ENCODE results near the gene NXPH4. TPM values are rescaled to one million over a fixed set of nuclear protein-coding genes. Genes with fewer than 3 reads are reported as not detected.
A peak's percentile ranks its signal among the peaks of the same experiment; 100 is the strongest.

The NXPH4 gene
- total RNA-seq, 4 donors from 2014 or later: 0.56 to 2.4 (median 1.4) TPM; not detected in 1

DNA sequence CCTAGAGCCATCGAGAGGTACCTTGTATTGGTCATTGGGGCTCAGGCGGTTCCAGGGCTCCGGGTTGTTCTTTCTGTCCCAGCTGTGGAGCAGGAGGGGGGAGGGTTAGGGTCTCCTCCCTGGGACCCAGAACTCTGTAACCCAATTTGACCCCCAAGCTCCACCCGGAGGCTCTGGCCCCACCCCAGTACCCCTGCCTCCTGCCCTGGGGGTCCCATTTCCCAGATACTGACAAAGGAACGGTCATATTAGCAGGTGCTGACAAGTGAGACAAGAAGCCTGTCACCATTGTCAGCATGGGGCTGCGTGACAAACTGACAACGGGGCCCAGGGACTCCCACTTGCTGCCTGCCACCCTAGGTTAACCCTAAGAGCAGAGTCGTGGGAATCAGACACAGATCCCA, 19.1 kb downstream of the NXPH4 start:
- TF ChIP-seq, protein P1, sequence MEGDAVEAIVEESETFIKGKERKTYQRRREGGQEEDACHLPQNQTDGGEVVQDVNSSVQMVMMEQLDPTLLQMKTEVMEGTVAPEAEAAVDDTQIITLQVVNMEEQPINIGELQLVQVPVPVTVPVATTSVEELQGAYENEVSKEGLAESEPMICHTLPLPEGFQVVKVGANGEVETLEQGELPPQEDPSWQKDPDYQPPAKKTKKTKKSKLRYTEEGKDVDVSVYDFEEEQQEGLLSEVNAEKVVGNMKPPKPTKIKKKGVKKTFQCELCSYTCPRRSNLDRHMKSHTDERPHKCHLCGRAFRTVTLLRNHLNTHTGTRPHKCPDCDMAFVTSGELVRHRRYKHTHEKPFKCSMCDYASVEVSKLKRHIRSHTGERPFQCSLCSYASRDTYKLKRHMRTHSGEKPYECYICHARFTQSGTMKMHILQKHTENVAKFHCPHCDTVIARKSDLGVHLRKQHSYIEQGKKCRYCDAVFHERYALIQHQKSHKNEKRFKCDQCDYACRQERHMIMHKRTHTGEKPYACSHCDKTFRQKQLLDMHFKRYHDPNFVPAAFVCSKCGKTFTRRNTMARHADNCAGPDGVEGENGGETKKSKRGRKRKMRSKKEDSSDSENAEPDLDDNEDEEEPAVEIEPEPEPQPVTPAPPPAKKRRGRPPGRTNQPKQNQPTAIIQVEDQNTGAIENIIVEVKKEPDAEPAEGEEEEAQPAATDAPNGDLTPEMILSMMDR (IDR thresholded peaks at IDR 0.05): no peak
- no peak for ATAC-seq (ENCODE audit: low FRiP score)
- no peak for DNase-seq (ENCODE audit: low spot score)

DNA sequence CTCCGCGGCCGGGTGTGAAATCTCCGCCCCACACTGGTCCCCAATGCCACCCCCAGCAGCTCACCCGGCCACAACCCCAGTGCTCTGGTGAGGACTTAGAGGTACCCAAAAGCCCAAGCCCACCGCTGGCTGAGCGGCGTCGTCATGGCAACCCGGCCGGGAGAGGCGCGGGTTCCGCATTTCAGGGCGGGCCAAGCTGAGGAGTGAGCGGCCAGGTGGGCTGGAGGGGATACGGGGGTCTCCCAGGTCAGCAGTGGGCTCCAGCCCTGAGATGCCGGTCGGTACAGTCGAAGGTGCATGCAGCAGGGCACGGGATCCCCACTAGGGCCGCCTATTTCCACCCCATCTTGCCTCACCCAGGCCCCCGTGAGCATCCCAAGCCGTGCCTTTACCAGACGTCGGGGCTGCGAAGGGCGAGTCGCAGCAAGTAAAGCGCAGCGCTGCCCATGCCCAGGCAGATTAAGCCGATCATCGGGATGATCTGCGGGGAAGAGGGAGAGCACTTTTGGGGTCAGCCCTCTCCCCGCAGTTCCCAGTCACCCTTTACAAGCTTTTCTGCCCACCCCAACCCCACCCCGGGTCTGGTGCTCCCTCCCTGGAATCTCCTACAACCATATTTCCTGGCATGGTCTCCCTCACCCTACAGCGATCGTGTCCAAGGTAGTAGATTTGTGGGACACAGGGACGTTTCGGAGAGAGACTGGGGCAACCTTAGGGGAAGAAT, 19.8 kb downstream of the NXPH4 start:
- TF ChIP-seq, protein P1 (IDR thresholded peaks at IDR 0.05): no peak
- no peak for ATAC-seq (ENCODE audit: low FRiP score)
- DNase-seq (ENCODE audit: low spot score): no peak

DNA sequence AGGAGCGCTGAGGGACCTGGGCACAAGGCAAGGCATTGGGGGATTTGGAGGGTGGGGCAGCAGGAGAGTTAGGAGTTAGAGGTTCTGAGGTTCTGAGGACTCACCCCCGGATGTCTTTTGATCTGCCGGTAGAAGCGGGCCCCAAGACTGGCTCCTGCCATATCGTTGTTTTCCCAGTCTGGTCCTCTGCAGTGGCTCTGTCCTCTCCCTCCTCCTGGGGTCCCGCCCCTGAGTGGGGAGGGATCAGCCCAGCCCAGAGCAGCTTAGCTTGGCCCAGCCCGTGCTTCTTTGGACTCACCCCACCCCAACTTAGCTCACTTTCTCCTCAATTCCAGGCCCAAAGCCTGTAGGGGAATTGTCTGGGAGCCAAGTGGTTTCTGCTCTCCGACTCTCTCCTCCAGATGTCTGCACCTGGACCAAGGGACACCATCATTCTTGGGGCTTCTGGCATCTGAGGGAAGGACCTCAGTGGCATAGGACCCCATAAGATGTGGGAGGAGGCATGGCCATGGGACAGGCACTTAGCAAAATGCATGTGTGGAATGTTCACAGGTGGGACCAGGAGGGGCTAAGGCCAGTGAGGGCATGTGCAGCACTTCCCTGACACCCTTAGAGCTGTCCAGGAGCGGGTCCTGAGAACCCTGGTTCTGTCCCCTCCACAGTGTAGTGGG, 20.5 kb downstream of the NXPH4 start:
- TF ChIP-seq, protein P1 (IDR thresholded peaks at IDR 0.05): no peak
- ATAC-seq (ENCODE audit: low FRiP score) (no peak), DNase-seq (ENCODE audit: low spot score) (no peak)

DNA sequence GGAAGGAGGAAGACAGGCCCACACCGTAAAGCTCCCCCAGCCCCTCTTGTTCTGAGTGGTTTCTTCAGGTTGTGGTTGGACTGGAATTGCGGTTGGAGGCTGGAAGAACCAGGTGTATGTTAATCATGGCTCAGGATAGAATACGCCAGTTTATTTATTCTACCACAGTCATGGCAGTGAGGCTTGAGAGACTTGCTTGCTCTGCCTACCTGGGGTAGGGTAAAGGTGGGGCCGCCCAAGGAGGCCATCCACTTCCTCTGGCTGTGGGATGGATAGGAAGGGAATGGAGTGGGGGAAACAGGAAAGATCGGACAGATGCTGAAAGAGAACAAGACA, 21.0 kb downstream of the NXPH4 start:
- DNase-seq (ENCODE audit: low spot score) (no peak), ATAC-seq (ENCODE audit: low FRiP score) (no peak)
- TF ChIP-seq, protein P1 (IDR thresholded peaks at IDR 0.05): no peak

DNA sequence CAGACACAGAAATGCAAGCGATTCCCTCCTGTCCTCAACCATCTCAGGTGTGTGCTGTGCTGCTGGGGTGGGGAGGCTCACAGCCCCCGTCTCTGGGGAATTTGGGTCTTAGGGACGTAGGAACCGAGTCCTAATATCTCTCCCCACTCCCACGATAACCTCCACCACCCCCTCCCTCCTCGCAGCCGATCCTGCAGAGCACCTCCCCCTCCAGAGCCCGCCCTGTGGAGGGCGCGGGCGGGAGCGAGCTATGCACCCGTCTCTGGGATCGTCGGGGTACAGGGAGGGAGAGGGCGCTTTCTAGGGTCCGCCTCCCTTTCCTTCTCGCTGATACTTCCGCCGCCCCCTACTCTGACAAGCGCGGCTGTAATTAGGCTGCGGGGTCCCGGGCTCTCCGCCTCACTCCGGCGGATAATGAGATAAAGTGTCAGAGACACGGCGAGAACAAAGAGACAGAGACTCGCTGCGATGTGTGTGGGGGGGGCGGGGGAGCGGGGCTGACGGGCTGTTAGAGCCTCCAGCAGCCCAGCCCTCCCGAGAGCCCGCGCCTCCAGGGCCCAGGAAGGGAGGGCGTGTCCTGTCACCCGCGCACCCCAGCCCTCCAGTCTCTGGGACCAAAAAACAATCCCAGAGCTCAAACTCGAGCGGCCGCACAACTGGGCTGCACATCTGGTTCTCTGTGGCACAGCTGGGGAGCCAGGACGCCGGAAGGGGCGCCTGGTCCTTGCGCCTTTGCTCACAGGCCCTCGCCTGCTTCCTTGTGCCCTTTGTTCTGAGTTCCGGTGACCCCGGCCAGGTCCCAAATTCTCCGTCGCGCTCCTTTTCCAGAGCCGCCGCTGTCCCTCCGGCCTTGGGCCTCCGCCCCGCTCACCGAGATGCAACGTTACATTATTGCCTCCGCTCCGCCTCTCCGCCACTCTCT, 21.6 kb downstream of the NXPH4 start:
- no peak for ATAC-seq (ENCODE audit: low FRiP score)
- DNase-seq (ENCODE audit: low spot score): no peak
- TF ChIP-seq, protein P1 (IDR thresholded peaks at IDR 0.05): no peak

DNA sequence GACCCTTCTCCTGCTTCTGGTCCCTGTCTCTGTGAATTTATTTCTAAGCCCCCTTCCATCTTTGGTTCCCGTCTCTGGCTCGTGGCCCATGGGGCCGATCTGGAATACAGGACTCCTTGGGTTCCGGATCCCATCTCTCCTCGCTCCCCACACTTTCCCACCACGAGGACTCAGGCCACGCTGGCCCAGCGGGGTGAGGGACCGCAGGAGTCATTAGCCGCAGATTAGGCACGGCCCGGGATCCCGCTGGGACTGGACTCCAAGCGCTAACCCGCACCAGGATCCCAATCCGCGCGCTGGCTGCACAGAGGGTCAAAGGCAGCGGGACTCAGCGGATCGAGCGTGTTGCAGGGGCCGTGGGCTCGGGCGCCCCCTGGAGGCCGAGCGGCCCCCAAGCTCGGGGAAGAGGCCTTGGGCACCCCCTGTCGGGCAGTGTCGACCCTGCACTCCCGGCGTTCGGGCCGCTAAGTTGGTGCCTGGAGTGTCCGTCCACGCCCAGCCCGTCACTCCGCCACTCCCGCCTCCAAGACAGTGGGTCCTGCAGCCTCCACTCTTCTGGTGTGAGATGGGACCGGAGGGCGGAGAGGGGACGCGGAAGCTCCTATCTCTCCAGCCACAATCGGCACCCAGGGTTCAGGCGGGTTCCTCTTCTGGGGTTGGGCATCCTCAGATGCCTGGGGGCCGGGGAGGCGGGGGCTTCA, 22.4 kb downstream of the NXPH4 start:
- ATAC-seq (ENCODE audit: low FRiP score) (peak; percentile 87), DNase-seq (ENCODE audit: low spot score) (peak; percentile 83)
- TF ChIP-seq, protein P1 (IDR thresholded peaks at IDR 0.05): peak in 2 of 3 donors; percentile 99 to 100

Data from omental fat pad (tissue), 4 donors.